OCI-LY7 (cell line): ENCODE data around the gene APOBEC3H. TPM values are rescaled to one million over a fixed set of nuclear protein-coding genes. Genes with fewer than 3 reads are reported as not detected.

Source experiments
- BruUV-seq: library from RNA; stranded (reverse); fragments of 400-500 nt; replicated peaks from 2 replicates; lab custom pipeline; 2021; lab: Mats Ljungman, UMichigan
- CTCF ChIA-PET: fragments of 300-600 bp; sonication (Branson Sonifier 250); formaldehyde crosslinking; loops from one replicate; lab custom pipeline; 2022; ENCODE audit warnings: antibody characterized with exemption; ENCODE audit not compliant: unreplicated experiment; lab: Charles Lee
- POLR2A ChIA-PET: fragments of 300-600 bp; sonication (Branson Sonifier 250); formaldehyde crosslinking; loops from one replicate; lab custom pipeline; 2022; ENCODE audit warnings: antibody characterized with exemption; lab: Charles Lee
- DNase-seq: peaks from one replicate; pipeline ENCODE4 v3.0.0-alpha.2; 2015; ENCODE audit warnings: low spot score
- H2AFZ ChIP-seq: fragments of 200-600 bp; sonication (generic), shearing (Covaris generic); 2 replicates; pipeline ENCODE4 v1.6.1; 2014; ENCODE audit warnings: mild to moderate bottlenecking, antibody characterized with exemption, low read length, moderate library complexity
- H3K27ac ChIP-seq: fragments of 200-600 bp; sonication (generic); 2 replicates; pipeline ENCODE4 v1.5.1; 2014; ENCODE audit warnings: mixed run types, low read depth, mild to moderate bottlenecking, moderate library complexity, low read length, inconsistent platforms; ENCODE audit not compliant: poor library complexity, severe bottlenecking
- H3K36me3 ChIP-seq: fragments of 200-600 bp; sonication (generic); 2 replicates; pipeline ENCODE4 v1.6.1; 2014; ENCODE audit warnings: mild to moderate bottlenecking, antibody characterized with exemption, low read length, moderate library complexity, mixed read lengths; ENCODE audit not compliant: insufficient read depth
- H3K4me1 ChIP-seq: fragments of 200-600 bp; sonication (generic); 2 replicates; pipeline ENCODE4 v1.5.1; 2014; ENCODE audit warnings: mild to moderate bottlenecking, low read length; ENCODE audit not compliant: insufficient read depth, poor library complexity, severe bottlenecking
- H3K4me2 ChIP-seq: fragments of 200-600 bp; sonication (generic); 2 replicates; pipeline ENCODE4 v1.6.1; 2014; ENCODE audit warnings: mild to moderate bottlenecking, low read length
- H3K4me3 ChIP-seq: fragments of 200-600 bp; sonication (generic); 2 replicates; pipeline ENCODE4 v1.5.1; 2014; ENCODE audit warnings: mild to moderate bottlenecking, low read depth, low read length; ENCODE audit not compliant: poor library complexity, severe bottlenecking
- H3K79me2 ChIP-seq: fragments of 200-600 bp; sonication (generic); 2 replicates; pipeline ENCODE4 v1.6.1; 2016; ENCODE audit warnings: low read depth, mild to moderate bottlenecking, low read length, moderate library complexity, mixed read lengths; ENCODE audit not compliant: insufficient read depth
- H3K9me2 ChIP-seq: fragments of 200-600 bp; sonication (generic); 2 replicates; pipeline ENCODE4 v1.6.1; 2016; ENCODE audit warnings: mild to moderate bottlenecking, low read length, mixed read lengths; ENCODE audit not compliant: insufficient read depth
- H3K9me3 ChIP-seq: fragments of 200-600 bp; sonication (generic); 2 replicates; pipeline ENCODE4 v1.6.1; 2014; ENCODE audit warnings: mild to moderate bottlenecking, mixed run types, low read length, mixed read lengths
- H4K20me1 ChIP-seq: fragments of 200-600 bp; sonication (generic); 2 replicates; pipeline ENCODE4 v1.6.1; 2014; ENCODE audit warnings: mild to moderate bottlenecking, antibody characterized with exemption, low read length, moderate library complexity, mixed read lengths; ENCODE audit not compliant: insufficient read depth
- EZH2phosphoT487 ChIP-seq: fragments of 200-600 bp; sonication (generic); IDR thresholded peaks from 2 replicates; pipeline ENCODE4 v1.6.1; 2018; ENCODE audit warnings: low read depth, borderline replicate concordance, mild to moderate bottlenecking, mixed run types, antibody characterized with exemption, low read length, moderate library complexity, mixed read lengths
- intact Hi-C: fragments of 100-400 bp; cut with micrococcal nuclease; formaldehyde crosslinking; loops from one replicate; pipeline ENCODE4 v1.10.0; 2022; ENCODE audit not compliant: unreplicated experiment
- total RNA-seq, 2 experiments: library from RNA; depleted of rRNA in 1 of 2; stranded (reverse); fragments of >200 nt in 1 of 2; shearing (Covaris generic) in 1 of 2; gene quantifications; 2 replicates each; pipeline ENCODE4 v1.2.3, GENCODE V29; 2014 to 2022
- TF ChIP-seq, protein P1 (sequence below): fragments of 200-600 bp; sonication (generic); conservative IDR thresholded peaks from 2 replicates; pipeline ENCODE4 v1.5.1; 2014; ENCODE audit warnings: mild to moderate bottlenecking, antibody characterized with exemption, low read length, moderate library complexity, mixed read lengths

APOBEC3H gene
- total RNA-seq, 2 experiments from 2014 or later, result 0.99 to 1.2 TPM

DNA sequence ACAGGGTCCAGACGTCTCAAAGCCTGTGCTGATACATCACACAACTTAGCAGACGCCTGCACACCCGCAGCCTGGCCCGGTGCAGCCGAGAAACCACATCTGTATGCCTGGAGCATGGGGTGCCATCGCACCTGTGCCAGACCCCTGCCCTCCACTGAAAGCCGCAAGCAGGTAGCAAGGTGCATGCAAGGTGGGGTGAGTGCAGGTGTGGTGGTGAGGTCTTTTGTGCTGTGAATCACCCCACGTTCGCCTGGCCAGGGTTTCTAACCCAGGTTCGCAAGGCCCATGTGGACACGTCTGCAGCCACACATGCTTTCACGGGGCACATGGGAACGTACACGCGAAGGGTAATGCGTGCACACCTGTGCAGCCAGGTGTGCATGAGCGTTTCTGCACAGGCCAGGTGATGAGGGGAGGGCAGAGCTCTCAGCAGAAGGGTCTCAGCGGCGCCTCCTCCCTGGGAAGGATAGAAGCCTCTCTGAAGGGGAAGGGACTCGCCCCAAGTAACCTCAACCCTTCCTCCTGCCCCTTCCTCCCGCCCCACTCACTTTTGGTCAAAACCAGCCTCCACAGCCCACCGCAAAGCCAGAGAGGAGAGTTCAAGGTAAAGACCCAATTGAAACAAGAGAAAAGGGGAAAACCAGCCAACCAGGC, 36.0 kb downstream of the APOBEC3H start:
- TF ChIP-seq EZH2phosphoT487, result no peak
- TF ChIP-seq, protein P1, sequence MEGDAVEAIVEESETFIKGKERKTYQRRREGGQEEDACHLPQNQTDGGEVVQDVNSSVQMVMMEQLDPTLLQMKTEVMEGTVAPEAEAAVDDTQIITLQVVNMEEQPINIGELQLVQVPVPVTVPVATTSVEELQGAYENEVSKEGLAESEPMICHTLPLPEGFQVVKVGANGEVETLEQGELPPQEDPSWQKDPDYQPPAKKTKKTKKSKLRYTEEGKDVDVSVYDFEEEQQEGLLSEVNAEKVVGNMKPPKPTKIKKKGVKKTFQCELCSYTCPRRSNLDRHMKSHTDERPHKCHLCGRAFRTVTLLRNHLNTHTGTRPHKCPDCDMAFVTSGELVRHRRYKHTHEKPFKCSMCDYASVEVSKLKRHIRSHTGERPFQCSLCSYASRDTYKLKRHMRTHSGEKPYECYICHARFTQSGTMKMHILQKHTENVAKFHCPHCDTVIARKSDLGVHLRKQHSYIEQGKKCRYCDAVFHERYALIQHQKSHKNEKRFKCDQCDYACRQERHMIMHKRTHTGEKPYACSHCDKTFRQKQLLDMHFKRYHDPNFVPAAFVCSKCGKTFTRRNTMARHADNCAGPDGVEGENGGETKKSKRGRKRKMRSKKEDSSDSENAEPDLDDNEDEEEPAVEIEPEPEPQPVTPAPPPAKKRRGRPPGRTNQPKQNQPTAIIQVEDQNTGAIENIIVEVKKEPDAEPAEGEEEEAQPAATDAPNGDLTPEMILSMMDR, result no peak
- Histone ChIP-seq H4K20me1 (no peaks in the 10 kb centered on the region), H3K36me3 (no peaks in the 10 kb centered on the region), H3K79me2 (no peaks in the 10 kb centered on the region), H2AFZ (no peak overlapping the region), H3K4me2 (no peak overlapping the region), H3K4me1 (no peaks in the 10 kb centered on the region), H3K9me2 (no peaks in the 10 kb centered on the region), H3K4me3 (no peak overlapping the region), H3K27ac (no peak overlapping the region), H3K9me3 (no peaks in the 10 kb centered on the region)
- no peak for DNase-seq
- intact Hi-C loops, result no loop called here
- CTCF ChIA-PET, result no interaction called here
- BruUV-seq, result no TSS peak
- POLR2A ChIA-PET, result interaction anchor here (0.6 kb wide), 1 partner anchor 31 kb away, joined by 7 read pairs; no protein-coding TSS in a partner anchor

DNA sequence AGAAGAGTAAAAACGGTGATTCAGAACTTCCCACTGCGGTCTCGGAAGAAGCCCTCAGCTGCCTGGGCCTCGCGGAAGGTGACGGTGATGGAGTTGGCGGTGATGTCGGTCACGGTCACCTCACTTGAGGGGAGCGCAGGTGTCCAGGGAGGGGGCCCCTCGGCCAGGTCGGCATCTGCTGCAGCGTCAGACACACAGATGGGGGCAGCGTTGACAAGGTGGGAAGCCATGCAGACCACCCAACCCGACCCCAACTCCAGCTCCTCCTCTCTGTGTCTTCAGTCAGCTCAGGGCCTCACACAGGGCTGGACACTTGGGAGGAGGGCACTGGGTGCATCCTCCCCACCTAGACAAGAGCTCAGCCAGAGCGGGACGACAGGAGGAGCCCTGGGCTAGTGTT, 36.8 kb downstream of the APOBEC3H start:
- Histone ChIP-seq H3K9me3 (no peaks in the 10 kb centered on the region), H3K4me2 (no peak overlapping the region), H3K79me2 (no peaks in the 10 kb centered on the region), H2AFZ (no peak overlapping the region), H3K27ac (no peak overlapping the region), H3K4me1 (no peaks in the 10 kb centered on the region), H3K36me3 (no peaks in the 10 kb centered on the region), H3K4me3 (no peak overlapping the region), H4K20me1 (no peaks in the 10 kb centered on the region), H3K9me2 (no peaks in the 10 kb centered on the region)
- no peak for DNase-seq
- POLR2A ChIA-PET, result no interaction called here
- TF ChIP-seq, protein P1, result no peak
- no peak for TF ChIP-seq EZH2phosphoT487
- no TSS peak for BruUV-seq
- CTCF ChIA-PET, result no interaction called here
- intact Hi-C loops, result no loop called here

DNA sequence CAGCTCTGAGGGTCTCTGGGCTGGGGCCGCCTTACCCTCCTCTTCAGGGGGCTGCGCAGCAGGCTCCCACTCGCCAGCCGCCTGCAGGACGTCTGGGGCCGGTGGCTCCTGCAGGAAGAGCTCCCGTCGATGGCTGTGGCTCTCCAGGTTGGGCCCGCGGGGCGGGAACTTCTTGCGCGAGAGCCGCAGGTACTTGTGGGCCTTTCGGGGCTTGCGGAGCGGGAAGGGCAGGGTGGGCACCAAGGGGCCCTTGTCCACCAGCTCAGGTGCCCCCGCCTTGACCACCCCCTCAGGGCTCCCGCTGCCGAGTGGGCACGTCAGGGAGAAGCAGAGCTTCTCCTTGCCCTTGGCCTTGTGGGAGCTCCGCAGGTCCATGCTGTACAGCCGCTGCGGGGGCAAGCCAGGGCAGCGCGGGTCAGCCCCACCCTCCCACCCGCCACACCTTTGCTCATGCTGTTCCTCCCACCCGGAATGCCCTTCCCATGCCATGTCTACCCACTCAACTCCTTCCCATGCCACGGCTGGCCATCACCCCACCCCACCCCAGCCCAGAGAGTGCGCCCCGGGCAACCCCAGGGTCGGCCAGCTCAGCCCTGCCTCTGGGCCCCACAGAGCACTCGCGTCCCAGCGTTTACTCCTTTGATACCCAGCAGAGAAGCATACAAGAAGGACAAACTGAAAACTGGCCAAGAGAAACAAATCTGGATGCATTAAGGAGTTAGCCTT, 37.5 kb downstream of the APOBEC3H start:
- H3K4me3 ChIP-seq, result no peak overlapping the region
- intact Hi-C loops, result no loop called here
- ChIA-PET POLR2A (no interaction called here), CTCF (no interaction called here)
- H3K79me2 ChIP-seq, result no peaks in the 10 kb centered on the region
- BruUV-seq, result no TSS peak
- H2AFZ ChIP-seq, result no peak overlapping the region
- H3K27ac ChIP-seq, result no peak overlapping the region
- H3K9me3 ChIP-seq, result no peaks in the 10 kb centered on the region
- H3K36me3 ChIP-seq, result no peaks in the 10 kb centered on the region
- no peak overlapping the region for H3K4me2 ChIP-seq
- DNase-seq, result no peak
- H3K4me1 ChIP-seq, result no peaks in the 10 kb centered on the region
- H3K9me2 ChIP-seq, result no peaks in the 10 kb centered on the region
- H4K20me1 ChIP-seq, result no peaks in the 10 kb centered on the region
- no peak for TF ChIP-seq EZH2phosphoT487
- TF ChIP-seq, protein P1, result no peak
